Activated CD8-positive, alpha-beta memory T cell treated with anti-CD3 and anti-CD28 coated beads, Interleukin-2, amount 50 U/mL, for 1 hour (primary cell): ENCODE data around the gene CCDC74A.
"Not testable (repeated sequence)": the region's sequence is repeated elsewhere in the genome, so short reads cannot be mapped to it uniquely, and the experiment has no call there.

ENCODE experiments used
- DNase-seq: peaks from one replicate; pipeline ENCODE4 v3.0.0-alpha.2; 2020; ENCODE audit errors: extremely low read depth

Gene CCDC74A

DNA sequence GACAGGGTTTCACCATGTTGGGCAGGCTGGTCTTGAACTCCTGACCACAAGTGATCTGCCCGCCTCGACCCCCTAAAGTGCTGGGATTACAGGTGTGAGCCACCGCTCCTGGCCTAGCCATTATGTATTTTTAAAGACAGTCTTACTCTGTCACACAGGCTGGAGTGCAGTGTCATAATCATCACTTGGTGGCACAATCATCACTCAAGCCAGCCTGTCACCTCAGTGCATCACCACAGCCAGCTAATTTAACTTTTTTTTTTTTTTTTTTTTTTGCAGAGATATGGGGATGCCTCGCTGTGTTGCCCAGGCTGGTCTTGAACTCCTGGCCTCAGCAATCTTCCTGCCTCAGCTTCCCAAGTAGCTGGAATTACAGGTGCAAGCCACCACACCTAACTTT, 24.1 kb upstream of the CCDC74A start:
- not testable (repeated sequence) for DNase-seq

DNA sequence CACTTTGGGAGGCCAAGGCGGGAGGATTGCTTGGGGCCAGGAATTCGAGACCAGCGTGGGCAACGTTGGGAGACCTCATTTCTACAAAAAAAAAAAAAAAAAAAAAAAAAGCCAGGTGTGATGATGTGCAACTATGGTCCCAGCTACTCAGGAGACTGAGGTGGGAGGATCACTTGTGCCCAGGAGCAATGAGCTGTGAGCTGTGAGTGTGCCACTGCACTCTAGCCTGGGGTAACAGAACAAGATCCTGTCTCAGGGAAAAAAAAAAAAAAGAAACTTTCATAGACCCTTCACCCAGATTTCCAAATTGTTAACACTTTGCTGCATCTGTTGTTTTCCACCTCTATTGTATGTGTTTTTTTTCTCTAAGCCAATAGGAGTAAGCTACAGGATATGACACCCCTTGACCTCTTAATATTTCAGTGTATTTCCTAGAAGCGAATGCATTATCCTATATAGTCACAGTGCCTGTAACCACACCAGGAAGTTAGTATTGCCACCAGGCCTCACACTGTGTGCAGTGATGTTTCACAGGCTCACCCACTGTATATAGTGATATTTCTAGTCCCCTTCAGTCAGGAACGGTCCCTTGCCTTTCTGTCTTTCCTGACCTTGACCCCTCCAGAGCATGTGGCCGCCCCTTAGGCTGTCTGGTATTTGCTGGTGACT, 23.5 kb upstream of the CCDC74A start:
- not testable (repeated sequence) for DNase-seq

GRCh38 chr2:131509615-131510014, 18.1 kb upstream of the CCDC74A start:
- DNase-seq: no peak

DNA sequence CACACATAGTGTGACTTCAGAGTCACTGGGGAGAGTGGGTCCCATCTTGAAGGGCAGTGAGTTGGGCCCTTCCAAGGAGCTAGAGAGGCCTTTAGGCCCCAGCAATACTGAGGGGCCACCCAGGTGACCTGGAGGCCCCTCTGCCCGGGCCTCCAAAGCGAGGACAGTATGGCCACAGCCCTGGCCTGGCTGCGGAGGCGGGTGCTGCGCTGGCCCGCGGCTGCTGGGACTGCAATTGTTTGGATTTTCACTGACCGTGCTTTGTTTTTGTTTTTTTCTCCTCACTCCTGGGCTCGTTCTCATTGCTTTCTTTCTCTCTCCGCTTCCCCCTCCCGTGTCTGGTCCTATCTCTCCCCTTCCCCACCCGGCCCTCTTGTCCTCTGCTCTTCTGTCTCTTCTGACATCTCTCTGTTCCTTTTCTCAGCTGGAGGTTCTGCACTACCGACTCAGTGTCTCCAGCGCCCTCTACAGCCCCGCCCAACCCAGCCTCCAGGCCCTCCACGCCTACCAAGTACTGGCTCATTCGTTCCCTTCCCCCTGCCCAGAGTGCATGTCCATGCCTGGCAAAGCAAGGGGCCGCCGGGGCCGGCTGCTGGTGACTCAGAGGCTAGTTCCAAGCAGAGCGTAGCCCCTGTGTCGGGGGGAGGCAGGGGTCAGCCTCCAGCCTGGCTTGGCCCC, 16.3 kb upstream of the CCDC74A start:
- DNase-seq: not testable (repeated sequence)

GRCh38 chr2:131511969-131512870, 15.5 kb upstream of the CCDC74A start:
- not testable (repeated sequence) for DNase-seq

DNA sequence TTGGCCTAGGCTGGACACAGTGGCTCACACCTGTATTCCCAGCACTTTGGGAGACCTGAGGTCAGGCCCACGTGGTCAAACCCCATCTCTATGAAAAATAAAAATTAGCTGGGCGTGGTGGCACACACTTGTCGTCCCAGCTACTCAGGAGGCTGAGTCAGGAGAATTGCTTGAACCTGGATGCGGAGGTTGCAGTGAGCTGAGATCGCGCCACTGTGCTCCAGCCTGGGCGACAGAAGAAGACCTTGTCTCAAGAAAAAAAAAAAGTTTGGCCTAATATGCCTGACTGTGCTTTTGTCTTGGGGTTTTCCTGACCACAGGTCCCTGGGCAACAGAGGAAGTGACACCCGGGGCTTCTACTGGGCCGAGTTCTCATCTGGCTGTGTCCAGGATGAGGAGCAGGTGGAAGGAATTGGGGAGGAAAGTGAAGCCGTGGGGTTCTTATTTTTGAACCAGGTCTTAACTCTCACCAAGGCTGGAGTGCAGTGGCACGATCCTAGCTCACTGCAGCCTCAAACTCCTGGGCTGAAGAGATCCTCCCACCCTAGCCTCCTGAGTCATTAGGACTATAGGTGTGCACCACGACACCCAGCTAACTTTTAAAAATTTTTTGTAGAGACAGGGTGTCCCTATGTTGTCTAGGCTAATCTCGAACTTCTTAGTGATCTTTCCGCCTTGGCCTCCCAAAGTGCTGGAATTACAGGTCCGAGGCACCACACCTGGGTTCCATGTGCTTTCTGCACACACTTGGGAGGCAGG, 13.1 kb upstream of the CCDC74A start:
- DNase-seq: not testable (repeated sequence)

GRCh38 chr2:131515235-131515634, 12.5 kb upstream of the CCDC74A start:
- DNase-seq: not testable (repeated sequence)

DNA sequence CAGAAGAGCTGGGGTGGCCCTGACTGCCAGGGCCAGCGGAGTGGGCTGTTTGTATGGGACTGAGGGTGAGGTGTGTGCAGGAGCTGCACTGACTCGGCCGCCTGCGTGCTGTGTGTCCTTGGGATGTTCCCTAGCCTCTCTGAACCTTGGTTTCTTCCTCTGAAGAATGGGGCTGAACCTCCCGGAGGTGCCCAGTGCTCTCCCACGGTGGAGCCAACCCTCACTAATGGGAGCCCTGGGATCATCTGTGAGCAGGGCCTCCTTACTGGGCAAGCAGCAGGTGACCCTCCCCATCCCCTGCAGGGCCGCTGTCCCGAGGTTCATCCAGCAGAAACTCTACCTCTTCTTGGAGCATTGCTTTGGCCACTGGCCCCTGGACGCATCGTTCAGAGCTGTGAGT, 11.7 kb upstream of the CCDC74A start:
- no peak for DNase-seq

DNA sequence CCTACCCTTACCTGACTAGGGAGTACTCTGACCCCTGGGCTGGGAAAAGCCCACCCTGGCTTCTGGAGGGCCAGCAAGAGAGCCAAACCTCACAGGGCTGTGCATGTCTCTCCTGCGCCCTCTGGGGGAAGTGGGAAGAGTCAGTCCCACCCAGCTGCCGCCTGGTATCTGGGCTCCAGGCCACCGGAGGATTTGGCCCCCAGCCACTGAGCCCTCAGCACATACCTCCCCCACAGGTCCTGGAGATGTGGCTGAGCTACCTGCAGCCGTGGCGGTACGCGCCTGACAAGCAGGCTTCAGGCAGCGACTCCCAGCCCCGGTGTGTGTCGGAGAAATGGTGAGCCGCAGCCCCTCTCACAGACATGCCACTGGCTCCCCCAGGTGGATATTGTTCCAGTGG, 11.1 kb upstream of the CCDC74A start:
- not testable (repeated sequence) for DNase-seq

DNA sequence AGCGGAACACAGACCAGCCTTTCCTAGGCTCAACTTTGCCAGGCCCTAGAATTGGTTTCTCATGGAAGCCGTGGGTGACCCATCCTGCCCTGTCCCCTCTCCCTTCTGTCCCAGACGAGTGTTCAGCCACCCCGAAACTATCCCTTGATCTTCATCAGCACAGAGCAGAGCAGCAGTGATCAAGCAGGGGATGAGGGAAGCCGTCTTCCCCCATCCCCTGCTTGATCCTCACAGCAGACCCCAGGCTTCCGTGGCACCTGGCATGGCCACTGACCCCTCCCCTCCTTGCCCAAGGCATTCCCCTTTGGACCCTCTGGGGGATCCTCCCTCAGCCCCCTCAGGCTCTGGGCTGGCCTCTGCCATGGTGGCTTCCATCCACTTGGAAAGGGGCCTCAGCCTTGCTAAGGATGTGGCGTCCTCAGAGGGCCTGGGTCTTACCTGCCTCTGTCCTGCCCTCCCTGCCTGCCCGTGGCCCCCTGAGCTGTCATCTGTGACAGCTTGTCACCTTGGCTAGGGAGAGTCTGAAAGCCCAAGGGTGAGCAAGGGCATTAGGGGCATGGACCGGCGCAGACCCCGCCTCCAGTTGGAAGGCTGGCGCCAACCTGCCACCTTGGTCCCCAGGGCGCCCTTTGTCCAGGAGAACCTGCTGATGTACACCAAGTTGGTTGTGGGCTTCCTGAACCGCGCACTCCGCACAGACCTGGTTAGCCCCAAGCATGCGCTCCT, 10.4 kb upstream of the CCDC74A start:
- no peak for DNase-seq

DNA sequence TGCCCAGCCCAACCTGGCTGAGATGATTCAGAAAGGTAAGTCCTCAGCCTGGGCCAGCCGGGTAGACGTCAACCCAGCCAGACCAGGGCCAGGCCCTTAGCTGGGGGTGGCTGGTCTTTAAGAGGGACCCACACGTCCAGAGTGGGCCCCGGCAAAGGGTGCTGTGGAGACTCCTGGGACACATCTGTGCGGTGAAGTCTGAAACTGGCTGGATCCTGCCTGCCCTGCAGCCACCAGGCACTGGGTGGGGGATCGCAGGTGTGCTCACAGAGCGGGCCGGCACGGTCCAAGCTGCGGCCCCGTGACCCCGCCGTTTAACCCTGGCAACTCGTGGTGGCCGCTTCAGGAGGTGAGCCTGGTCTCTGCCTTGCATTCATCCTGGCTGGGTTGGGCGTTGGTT, 9.8 kb upstream of the CCDC74A start:
- not testable (repeated sequence) for DNase-seq

DNA sequence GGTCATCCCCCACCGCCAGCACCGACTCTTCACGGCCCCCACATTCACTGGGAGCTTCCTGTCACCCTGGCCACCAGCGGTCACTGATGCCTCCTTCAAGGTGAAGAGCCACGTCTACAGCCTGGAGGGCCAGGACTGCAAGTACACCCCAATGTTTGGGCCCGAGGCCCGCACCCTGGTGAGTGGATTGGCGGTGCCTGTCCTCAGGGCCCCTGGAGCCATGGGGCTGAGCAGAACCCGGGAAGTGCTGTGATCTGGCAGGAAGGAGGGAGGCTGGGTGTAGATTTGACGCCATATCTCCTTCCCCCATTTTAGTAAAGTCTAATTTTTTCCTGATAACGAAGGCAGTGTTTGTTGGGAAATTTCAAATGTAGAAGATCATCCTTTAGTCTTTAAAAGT, 9.2 kb upstream of the CCDC74A start:
- not testable (repeated sequence) for DNase-seq

- DNase-seq: no peak
Measured at GRCh38 chr2:131519466-131519865, 8.2 kb upstream of the CCDC74A start.

DNA sequence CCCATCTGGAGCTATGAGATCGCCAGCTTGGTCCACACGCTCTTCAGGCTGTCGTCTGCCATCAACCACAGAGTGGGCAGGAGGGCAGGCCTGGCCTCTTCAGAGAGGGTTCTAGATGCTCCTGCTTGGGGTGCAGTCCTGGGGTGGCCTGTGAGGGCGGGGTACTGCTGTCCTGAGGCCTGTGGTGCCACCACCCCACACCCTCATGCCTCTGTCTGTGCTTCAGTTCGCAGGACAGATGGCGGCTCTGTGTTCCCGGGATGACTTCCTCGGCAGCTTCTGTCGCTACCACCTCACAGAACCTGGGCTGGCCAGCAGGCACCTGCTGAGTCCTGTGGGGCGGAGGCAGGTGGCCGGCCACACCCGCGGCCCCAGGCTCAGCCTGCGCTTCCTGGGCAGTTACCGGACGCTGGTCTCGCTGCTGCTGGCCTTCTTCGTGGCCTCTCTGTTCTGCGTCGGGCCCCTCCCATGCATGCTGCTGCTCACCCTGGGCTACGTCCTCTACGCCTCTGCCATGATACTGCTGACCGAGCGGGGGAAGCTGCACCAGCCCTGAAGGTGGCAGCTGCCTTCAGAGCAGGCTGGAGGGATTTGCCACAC, 7.7 kb upstream of the CCDC74A start:
- DNase-seq: not testable (repeated sequence)

DNA sequence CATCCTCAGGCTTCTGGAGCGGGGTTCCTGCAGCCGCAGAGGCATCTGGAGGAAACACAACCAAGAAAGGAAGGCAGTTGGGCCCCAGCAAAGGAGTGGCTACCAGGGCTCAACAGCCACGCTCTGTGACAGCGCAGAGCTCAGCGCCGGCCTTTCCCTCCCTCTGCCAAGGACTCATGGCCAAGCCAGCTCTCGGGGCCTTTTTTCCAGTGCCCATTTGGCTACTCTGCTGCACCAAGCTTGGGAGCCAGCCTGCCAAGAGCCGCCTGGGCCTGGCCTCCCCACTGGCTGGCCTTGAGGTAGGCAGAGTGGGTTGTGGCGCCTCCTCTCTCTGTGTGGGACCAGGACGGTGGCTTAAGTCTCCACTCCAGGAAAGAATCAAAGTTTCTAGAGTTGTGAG, 7.2 kb upstream of the CCDC74A start:
- no peak for DNase-seq

GRCh38 chr2:131521524-131521923, 6.2 kb upstream of the CCDC74A start:
- DNase-seq: not testable (repeated sequence)

- no peak for DNase-seq
Measured at GRCh38 chr2:131521961-131522781, 5.5 kb upstream of the CCDC74A start.

DNA sequence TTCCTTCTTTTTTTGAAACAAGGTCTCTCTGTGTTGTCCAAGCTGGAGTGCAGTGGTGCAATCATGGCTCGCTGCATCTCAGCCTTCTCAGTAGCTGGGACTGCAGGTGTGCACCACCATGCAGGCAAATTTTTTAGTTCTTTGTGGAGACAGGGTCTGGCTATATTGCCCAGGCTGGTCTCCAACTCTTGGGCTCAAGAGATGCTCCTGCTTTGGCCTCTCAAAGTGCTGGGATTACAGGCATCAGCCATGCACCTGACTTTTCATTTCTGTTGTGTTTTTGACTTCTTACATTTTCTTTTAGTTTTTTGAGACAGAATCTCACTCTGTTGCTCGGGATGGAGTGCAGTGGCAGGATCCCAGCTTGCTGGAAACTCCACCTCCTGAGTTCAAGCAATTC, 2.4 kb upstream of the CCDC74A start:
- DNase-seq: not testable (repeated sequence)

GRCh38 chr2:131528981-131529863, 1.5 kb downstream of the CCDC74A start:
- not testable (repeated sequence) for DNase-seq
